D721Med (cell line): Measurements from ENCODE around the gene ODAD2.

Source experiments
- DNase-seq: peaks from one replicate; pipeline ENCODE4 v3.0.0; 2011; ENCODE audit warnings: low spot score; ENCODE audit not compliant: insufficient read length
- FAIRE-seq: peaks from 2 replicates; lab custom pipeline; 2011; peaks lifted over from hg19 to GRCh38; lab: Jason Lieb, UNC
- CTCF ChIP-seq: IDR thresholded peaks from 2 replicates; pipeline ENCODE4 v1.5.1; 2012; ENCODE audit warnings: mild to moderate bottlenecking, control low read depth; ENCODE audit not compliant: insufficient read depth; ENCODE audit errors: missing control alignments

ODAD2 gene

DNA sequence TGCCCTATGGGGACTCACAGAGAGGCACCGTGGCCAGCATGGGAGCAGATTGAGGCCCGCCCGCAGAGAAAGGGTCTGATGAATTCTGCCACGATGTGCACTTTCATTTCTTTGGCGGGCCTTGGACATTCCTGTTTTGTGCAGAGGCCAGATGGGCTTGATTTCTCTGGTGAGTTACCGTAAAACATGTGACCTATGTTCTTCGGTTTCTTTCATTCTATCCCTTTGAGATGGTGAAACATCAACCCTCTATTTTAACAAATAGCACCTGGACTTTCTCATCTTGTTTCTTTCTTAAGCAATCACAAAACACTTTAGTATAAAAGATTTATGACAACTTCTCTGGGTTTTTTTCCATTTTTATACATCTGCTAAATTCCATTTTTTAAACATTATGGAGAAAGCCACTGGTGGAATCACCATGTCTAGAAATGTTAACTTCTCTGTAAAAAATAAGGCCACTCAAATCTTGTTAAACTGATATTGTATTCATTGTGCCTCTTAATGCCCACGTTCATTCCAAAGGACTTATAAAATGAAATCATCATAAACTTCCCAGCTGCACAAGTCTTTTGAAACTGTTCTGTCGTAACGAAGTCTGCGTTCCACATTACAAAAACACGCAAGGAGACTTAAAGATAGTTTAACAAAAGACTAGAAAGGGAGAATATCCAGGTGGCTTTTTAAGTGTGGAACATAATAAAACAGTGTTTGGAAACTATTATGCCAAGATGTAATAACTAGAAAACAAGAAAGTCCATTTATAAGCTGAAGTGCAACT, 21.4 kb upstream of the ODAD2 start:
- no peak for DNase-seq
- FAIRE-seq, result no peak
- TF ChIP-seq CTCF, result no peak

DNA sequence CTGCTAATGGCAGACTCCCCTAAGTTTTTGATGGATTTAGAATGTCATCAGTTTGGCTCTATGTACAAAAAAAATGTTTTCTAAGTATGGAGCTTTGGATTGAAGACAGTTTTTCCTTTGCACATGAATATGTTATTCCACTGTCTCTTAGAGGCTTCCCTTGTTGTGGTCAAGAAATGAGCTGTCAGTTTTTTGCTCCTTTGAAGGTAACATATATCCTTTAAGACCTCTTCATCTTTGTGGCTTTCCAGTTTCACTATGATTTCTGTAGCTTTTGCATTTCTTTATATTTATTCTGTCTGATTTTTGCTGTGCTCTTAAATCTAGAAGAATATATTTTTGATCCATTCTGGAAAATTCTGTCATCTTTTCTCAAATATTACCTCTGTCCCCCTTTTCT, 15.8 kb upstream of the ODAD2 start:
- DNase-seq, result no peak

DNA sequence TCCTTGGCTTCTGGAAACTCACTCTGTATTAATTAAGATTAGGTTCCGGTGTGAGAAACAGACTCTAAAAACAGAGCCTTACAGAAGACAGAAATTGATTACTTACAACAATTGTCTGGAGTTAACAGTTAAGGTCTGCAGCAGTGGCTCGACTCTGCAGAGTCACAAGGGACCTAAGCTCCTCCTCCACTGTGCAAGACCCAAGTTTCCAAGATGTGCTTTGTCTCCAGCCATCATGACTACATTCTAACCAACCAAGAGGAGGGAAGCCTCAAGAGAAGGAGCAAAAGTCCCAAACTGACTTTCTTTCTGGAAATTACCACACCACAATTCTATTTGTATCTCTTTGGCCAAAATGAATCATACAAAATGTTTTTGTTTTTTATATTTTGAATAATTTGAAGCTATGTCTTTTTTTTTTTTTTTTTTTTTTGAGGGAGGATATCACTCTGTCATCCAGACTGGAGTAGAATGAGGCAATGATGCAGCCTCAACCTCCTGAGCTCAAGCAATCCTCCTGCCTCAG, 14.2 kb upstream of the ODAD2 start:
- no peak for TF ChIP-seq CTCF
- FAIRE-seq, result no peak
- DNase-seq, result no peak

More for the DNA sequence above, 15.8 kb upstream of the ODAD2 start:
- no peak for TF ChIP-seq CTCF
- FAIRE-seq, result no peak

DNA sequence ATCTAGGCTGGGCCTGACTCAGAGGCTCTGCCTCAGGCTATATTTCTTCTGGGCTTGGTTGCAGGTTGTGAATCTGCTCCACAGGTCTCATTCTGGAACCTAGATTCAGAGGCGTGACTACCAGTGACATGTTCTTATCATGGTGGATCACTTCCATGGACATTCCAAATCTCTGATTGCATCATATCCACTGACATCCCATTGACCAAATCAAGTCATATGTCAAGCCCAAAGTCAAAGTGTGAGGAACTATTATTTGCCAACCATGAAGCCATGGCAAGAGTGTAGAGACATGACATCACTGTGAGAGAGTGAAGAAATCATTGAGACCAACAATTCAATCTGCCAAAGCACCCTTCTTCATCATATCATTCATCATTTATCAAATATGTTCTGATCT, 11.9 kb upstream of the ODAD2 start:
- TF ChIP-seq CTCF, result no peak
- DNase-seq (no peak), FAIRE-seq (no peak)

GRCh38 chr10:28008054-28008453, 9.2 kb upstream of the ODAD2 start:
- no peak for FAIRE-seq
- TF ChIP-seq CTCF, result no peak
- no peak for DNase-seq

DNA sequence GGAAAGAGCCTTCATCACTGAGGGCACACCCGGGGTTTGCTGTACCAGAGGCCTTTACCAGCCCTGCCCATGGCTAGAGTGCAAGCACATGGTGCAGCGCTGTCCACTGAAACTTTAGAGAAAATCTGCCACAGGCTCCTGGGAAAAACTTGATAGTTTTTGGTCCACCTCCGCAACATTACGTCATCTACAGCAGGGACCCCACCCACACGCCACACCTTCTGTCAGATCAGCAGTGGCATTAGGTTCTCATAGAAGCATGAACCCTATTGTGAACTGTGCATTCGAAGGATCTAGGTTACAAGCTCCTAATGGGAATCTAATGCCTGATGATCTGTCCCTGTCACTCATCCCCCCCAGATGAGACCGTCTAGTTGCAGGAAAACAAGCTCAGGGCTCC, 2.5 kb upstream of the ODAD2 start:
- no peak for DNase-seq
- TF ChIP-seq CTCF, result no peak
- no peak for FAIRE-seq

DNA sequence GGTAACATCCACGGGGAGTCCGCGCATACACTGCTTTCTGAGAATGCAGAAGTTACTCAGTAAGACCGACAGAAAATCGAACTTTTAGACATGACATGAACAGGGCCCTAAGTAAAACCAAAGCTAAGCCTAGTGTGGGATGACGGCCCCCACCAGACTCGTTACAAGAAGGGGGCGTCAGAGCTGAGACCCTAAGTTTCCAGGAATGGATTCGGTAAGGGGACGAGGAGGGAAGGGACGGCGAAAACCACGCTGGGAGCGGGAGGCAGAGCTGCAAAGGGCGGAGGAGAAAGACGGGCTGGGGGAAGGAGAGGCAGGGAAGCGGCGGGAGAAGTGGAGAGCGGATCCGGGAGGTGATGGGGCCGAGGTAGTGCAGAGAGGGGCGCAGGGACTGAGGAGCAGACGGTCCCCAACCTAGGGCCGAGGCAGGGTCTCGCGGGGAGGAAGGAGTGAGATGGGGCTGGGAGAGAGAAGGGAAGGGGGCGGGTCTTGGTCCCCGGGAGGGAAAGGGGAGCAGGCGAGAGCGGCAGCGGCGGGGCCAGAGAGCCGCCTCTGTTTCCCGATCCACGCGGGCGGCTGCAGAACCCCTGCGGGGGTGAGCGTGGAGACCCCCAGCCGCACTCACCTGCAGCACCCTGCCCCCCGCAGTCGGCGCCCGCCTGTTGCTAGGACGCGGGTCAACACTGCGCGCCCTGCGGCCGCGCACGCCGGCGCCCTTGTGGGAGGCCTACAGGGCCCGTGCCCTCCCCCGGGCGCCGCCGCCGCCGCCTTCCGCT, 513 bp downstream of the ODAD2 start:
- TF ChIP-seq CTCF, result no peak
- DNase-seq (no peak), FAIRE-seq (no peak)
